NCI-H187 treated with DMSO at 0.1 percent for 48 hours (cell line): ENCODE data around the gene SPATA45.
"Not testable (repeated sequence)": the region's sequence is repeated elsewhere in the genome, so short reads cannot be mapped to it uniquely, and the experiment has no call there.

Source experiments
- DNase-seq: peaks from one replicate; lab custom pipeline; 2025; lab: John Stamatoyannopoulos, UW

The SPATA45 gene

GRCh38 chr1:212847549-212847948 is at the start of gene SPATA45:
TSS of gene SPATA45 (minus strand) at chr1:212847649. CDS start at chr1:212836149, 11,500 bp downstream.
- no peak for DNase-seq

GRCh38 chr1:212892108-212892507 is 44.7 kb upstream of the SPATA45 start:
- DNase-seq, result no peak

- no peak for DNase-seq
Measured at GRCh38 chr1:212884592-212884991, 37.1 kb upstream of the SPATA45 start.

GRCh38 chr1:212879947-212880690 is 32.7 kb upstream of the SPATA45 start:
- no peak for DNase-seq

GRCh38 chr1:212878418-212878817 is 31.0 kb upstream of the SPATA45 start:
- DNase-seq, result no peak

DNA sequence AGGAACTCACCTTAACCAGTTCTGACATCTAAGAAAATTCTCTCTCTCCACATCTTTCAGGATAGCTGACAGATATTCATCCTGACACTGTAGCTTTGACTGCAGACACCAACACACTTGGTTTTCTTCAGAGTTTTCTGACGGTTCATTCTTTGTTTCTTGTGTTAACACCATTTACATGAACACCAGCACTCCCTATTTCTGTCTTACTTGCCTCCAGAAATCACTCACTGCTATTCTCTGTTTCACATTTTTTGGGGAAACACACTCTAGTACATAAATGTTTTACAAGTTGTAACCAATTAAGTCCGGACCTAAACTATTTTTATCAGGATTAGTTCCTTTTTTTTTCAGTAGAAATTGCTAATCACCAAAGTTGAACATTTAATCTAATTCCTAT is 26.1 kb upstream of the SPATA45 start:
- DNase-seq, result no peak

GRCh38 chr1:212871976-212872375 is 24.5 kb upstream of the SPATA45 start:
- DNase-seq, result no peak

DNA sequence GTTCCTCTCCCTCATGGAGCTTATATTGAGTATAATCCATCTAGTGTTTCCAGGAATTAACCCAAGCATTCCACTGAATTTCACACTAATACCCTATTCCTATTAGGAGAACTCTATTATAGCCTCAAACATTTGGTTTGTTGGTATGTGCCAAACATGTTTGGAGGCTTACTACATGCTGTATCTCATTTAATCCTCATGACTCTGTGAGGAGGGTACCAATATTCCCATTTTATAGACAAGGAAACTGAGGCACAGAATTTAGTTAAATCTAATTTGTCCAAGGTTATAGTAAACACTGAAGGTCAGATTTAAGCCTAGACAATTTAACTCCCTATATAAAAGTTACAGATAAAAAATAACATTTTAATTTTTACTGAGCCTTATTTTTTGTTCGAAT is 19.7 kb upstream of the SPATA45 start:
- no peak for DNase-seq

DNA sequence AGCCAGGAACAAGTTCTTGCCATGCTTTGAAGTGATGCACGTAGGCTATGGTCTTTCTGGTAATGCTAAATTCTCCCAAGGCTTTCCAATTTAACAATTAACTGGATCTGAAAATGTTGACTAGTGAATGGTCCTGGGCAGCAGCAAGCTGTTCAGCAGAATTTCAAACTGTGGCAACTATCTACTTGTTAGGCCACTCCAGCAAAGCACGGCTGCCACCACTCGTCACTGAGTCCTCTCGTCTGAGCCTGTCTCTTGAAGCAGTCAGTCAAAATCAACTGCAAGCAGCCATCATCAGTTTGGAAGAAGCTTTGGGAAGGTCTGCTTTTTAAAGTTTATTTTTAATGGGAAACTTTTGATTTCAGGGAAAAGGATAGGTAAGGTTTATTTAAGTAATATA is 16.8 kb upstream of the SPATA45 start:
- DNase-seq, result no peak

GRCh38 chr1:212863345-212863744 is 15.9 kb upstream of the SPATA45 start:
- DNase-seq, result not testable (repeated sequence)

- no peak for DNase-seq
Measured at GRCh38 chr1:212862111-212862690, 14.8 kb upstream of the SPATA45 start.

DNA sequence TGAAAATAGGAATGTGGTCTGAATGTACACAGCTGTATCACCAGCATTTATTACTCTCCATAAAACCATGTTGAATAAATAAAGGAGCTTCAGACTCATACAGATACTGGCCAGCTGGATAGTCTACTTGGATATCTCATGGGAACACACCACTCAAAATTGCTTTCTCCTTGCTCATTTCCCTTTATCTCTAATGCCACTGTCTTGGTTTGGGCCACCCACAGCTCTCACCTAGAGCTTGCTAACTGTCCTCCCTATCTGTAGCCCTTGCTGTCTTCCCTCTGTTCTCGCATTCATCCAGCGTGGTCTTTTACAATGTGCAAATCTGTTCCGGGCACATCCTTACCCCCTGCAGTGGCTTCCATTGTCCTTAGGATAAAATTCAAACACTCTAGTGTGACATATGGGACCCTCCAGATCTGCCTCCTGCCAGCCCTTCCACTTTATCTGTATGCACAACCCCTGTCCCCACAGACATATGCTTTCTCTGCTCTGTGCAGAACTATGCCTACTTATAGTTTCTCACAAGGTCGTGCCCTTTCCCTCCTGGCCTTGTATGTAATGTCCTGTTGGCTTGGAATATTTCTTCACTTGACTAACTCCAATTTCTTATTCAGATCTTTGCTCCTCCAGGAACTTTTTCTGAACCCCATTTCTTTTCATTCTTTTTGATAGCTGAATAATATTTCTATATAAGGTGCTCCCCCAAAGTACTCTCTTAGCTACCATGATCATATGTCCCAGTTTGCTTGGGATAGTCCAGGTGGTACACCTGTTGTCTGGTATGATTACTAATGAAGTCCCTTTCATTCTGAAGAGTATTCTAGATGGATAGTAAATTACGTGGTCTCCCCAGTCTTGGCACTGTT is 13.5 kb upstream of the SPATA45 start:
- DNase-seq, result no peak

DNA sequence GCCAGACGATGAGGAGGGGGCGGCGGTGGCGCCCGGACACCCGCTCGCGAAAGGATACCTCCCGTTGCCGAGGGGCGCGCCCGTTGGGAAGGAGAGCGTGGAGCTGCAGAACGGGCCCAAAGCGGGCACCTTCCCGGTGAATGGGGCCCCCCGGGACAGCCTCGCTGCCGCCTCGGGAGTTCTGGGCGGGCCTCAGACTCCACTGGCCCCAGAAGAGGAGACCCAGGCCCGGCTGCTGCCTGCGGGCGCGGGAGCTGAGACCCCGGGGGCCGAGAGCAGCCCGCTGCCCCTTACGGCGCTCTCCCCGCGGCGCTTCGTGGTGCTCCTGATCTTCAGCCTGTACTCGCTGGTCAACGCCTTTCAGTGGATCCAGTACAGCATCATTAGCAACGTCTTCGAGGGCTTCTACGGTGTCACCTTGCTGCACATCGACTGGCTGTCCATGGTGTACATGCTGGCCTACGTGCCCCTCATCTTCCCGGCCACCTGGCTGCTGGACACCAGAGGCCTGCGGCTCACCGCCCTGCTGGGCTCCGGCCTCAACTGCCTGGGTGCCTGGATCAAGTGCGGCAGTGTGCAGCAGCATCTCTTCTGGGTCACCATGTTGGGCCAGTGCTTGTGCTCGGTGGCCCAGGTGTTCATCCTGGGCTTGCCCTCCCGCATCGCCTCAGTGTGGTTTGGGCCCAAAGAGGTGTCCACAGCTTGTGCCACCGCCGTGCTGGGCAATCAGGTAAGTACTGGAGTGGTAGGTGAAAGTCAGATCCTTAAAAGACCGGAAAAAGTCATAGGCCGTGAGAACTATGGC is 11.2 kb upstream of the SPATA45 start:
- DNase-seq, result no peak

DNA sequence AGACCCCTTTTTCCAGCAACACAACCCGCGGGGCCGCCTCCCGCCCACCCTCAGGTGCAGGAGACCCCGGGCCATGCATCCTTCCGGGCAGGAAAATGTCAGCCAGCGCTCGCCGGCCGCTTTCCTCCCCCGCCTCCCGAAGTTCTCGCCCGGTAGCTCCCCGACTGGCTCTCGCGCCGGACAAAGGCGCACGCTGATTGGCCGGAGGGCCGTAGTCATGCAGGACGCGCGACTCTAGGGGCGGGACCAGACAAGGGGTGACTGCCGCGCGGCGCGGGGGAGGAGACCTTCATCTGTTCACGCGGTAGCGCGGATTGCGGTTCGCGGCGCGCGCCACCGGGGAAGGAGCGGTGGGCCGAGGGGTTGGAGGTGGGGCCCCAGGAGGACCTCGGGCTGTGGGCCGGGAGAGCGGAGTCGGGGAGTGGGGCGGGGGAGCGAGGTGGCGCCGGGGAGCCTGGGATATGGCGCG is 10.6 kb upstream of the SPATA45 start, which contains the start of gene FLVCR1:
TSS of gene FLVCR1 (plus strand) at position 284 of the 469 bp plus-strand sequence. CDS start at position 462, 178 bp downstream.
- peak; percentile 57 for DNase-seq

DNA sequence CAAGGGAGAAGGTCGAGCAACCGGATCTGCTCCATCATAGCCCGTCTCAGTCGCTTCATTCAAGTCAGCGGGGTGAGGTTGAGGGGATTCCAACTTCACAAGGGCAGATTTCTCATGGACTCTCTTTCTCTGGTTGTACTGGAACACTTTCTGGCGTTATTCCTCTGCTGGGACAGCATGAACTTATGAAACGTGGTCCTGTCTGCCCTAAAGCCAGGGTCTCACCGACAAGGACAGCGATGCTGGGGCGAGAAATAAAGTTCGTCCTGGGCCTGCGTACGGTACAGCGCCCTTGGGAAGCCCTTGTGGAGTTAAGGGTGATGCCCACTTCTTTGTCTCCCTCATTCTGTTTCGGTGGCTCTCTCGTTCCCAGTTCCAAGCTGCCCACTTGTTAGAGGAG is 9.3 kb upstream of the SPATA45 start:
- DNase-seq, result no peak

DNA sequence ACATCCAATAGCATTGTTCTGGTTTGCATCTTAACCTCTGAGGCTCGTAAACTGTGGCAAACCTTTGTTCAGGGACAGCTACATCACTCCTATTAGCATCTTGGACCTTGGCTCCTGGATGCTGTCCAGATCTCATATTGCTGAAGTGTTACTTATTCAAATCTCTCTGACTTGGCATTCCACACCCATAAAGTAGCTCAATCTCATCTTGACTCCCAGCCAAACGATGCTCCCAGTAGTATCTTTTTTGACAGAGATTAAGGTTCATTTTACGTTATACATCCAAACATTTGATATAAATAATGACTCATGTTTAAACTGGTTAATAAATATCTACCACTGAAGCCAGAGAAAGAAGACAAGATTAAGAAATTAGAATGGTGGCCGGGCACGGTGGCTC is 6.2 kb upstream of the SPATA45 start:
- DNase-seq, result no peak

DNA sequence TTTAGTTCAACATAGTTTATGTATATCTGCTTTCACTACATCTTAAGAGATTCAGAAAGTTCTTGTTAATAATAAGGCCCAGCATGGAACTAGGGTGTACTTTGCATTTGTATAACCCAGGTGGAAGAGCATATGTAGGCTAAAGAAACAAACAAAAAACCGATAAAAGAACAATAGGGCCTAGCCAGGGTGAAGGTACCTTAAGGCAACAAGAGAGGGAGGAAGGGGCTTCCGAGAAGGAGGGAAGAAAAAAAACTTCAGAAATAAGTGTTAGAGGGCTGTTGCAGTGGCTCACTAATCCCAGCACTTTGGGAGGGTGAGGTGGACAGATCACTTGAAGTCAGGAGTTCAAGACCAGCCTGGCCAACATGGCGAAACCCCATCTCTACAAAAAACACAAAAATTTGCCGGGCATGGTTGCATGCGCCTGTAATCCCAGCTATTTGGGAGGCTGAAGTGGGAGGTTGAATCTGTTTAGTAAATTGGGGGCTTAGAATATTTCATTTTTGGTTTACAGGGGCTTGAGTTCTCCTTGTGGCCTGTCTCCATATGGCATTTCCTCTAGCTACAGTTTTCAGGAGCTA is 4.7 kb upstream of the SPATA45 start:
- DNase-seq, result no peak

DNA sequence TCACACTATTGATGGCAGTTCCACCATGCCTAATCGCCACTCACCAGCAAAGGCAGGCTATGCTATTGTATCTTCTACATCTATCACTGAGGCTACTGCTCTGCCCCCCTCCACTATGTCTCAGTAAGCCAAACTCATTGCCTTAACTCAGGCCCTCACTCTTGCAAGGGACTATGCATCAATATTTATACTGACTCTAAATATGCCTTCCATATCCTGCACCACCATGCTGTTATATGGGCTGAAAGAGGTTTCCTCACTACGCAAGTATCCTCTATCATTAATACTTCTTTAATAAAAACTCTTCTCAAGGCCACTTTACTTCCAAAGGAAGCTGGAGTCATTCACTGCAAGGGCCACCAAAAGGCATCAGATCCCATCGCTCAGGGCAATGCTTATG is 2.9 kb downstream of the SPATA45 start:
- not testable (repeated sequence) for DNase-seq

DNA sequence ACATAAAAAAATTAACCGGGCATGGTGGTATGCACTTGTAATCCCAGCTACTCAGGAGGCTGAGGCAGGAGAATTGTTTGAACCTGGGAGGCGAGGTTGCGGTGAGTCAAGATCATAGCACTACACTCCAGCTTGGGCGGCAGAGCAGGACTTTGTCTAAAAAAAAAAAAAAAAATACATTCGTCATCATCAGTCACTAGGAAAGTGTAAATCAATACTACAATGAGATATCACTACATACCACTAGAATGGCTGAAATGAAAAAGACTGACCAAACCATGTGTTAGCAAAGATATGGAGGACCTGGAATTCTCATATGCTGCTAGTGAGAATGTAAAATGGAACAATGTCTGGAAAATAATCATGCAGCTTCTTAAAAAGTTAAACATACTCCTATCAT is 9.3 kb downstream of the SPATA45 start:
- no peak for DNase-seq

- DNase-seq, result not testable (repeated sequence)
Measured at GRCh38 chr1:212833211-212834207, 13.9 kb downstream of the SPATA45 start.
